Stimulated activated CD4-positive, alpha-beta T cell treated with anti-CD3 and anti-CD28 coated beads, Interleukin-1b, Interleukin-23, amount 100 ng/mL, for 4 hours (primary cell): ENCODE data around the gene INIP.
"Not testable (repeated sequence)": the region's sequence is repeated elsewhere in the genome, so short reads cannot be mapped to it uniquely, and the experiment has no call there.

Experiments used
- DNase-seq, 2 donors: peaks; one replicate each; pipeline ENCODE4 v3.0.0-alpha.2; 2020; ENCODE audit warnings: low read depth in 2 of 2

The INIP gene

GRCh38 chr9:112743216-112743836, 25.4 kb upstream of the INIP start:
- no peak for DNase-seq

GRCh38 chr9:112734892-112735291, 17.0 kb upstream of the INIP start:
- no peak for DNase-seq

GRCh38 chr9:112731971-112732370, 14.1 kb upstream of the INIP start:
- no peak for DNase-seq

GRCh38 chr9:112728401-112728800, 10.5 kb upstream of the INIP start:
- no peak for DNase-seq

GRCh38 chr9:112726428-112726827, 8.5 kb upstream of the INIP start:
- no peak for DNase-seq

- DNase-seq, result no peak
Observed at GRCh38 chr9:112725961-112726360, 8.0 kb upstream of the INIP start.

GRCh38 chr9:112722749-112723148, 4.8 kb upstream of the INIP start:
- not testable (repeated sequence) for DNase-seq

- no peak for DNase-seq
Observed at GRCh38 chr9:112720113-112720780, 2.3 kb upstream of the INIP start.

- DNase-seq, result no peak
Observed at GRCh38 chr9:112719696-112720095, 1.8 kb upstream of the INIP start.

- no peak for DNase-seq
Observed at GRCh38 chr9:112719241-112719691, 1.3 kb upstream of the INIP start.

- no peak for DNase-seq
Observed at GRCh38 chr9:112712678-112713077, 5.2 kb downstream of the INIP start.

GRCh38 chr9:112711050-112711689, 6.7 kb downstream of the INIP start:
- no peak for DNase-seq

GRCh38 chr9:112705768-112706427, 12.0 kb downstream of the INIP start:
- DNase-seq, result no peak

- DNase-seq, result no peak
Observed at GRCh38 chr9:112703304-112703703, 14.6 kb downstream of the INIP start.

- no peak for DNase-seq
Observed at GRCh38 chr9:112700085-112700484, 17.8 kb downstream of the INIP start.

- no peak for DNase-seq
Observed at GRCh38 chr9:112699230-112699629, 18.7 kb downstream of the INIP start.

- no peak for DNase-seq
Observed at GRCh38 chr9:112696461-112696860, 21.5 kb downstream of the INIP start.

GRCh38 chr9:112694706-112695555, 23.0 kb downstream of the INIP start:
- DNase-seq, result no peak

GRCh38 chr9:112689161-112689740, 28.7 kb downstream of the INIP start:
- no peak for DNase-seq

GRCh38 chr9:112680731-112681402, 37.0 kb downstream of the INIP start:
- no peak for DNase-seq

GRCh38 chr9:112677040-112677439, 40.9 kb downstream of the INIP start:
- DNase-seq, result no peak
